Progenitor cell of endocrine pancreas (in vitro differentiated cells): ENCODE data around the gene ABCG1. TPM values are rescaled to one million over a fixed set of nuclear protein-coding genes. Genes with fewer than 3 reads are reported as not detected.

Experiments used
- DNase-seq: peaks from one replicate; pipeline ENCODE4 v3.0.0; 2021; ENCODE audit warnings: low spot score; ENCODE audit not compliant: unreplicated experiment
- H3K27ac Mint-ChIP-seq: 2 replicates; pipeline ENCODE4 v1.8.0; 2021; ENCODE audit warnings: mild to moderate bottlenecking, moderate library complexity, mixed read lengths
- H3K27me3 Mint-ChIP-seq: 2 replicates; pipeline ENCODE4 v1.8.0; 2021; ENCODE audit warnings: mixed read lengths
- H3K36me3 Mint-ChIP-seq: 2 replicates; pipeline ENCODE4 v1.8.0; 2022; ENCODE audit warnings: mixed read lengths; ENCODE audit not compliant: insufficient read depth
- H3K4me1 Mint-ChIP-seq: 2 replicates; pipeline ENCODE4 v1.8.0; 2021; ENCODE audit warnings: low read depth, mixed read lengths
- H3K4me3 Mint-ChIP-seq: 2 replicates; pipeline ENCODE4 v1.8.0; 2021; ENCODE audit warnings: low read depth, mild to moderate bottlenecking, moderate library complexity, mixed read lengths
- H3K9me3 Mint-ChIP-seq: 2 replicates; pipeline ENCODE4 v1.8.0; 2021; ENCODE audit warnings: low read depth, mixed read lengths
- total RNA-seq: library from RNA; stranded (reverse); gene quantifications from 2 replicates; pipeline ENCODE4 v1.2.1, GENCODE V29; 2021
- TF ChIP-seq, protein P1 (sequence below): fragments of 200-600 bp; sonication (generic); IDR thresholded peaks from one replicate; pipeline ENCODE4 v1.5.0; 2021; ENCODE audit warnings: antibody characterized with exemption, mild to moderate bottlenecking; ENCODE audit not compliant: unreplicated experiment

ABCG1 gene
- total RNA-seq, 1 donor from 2014 or later: 4.6 TPM

DNA sequence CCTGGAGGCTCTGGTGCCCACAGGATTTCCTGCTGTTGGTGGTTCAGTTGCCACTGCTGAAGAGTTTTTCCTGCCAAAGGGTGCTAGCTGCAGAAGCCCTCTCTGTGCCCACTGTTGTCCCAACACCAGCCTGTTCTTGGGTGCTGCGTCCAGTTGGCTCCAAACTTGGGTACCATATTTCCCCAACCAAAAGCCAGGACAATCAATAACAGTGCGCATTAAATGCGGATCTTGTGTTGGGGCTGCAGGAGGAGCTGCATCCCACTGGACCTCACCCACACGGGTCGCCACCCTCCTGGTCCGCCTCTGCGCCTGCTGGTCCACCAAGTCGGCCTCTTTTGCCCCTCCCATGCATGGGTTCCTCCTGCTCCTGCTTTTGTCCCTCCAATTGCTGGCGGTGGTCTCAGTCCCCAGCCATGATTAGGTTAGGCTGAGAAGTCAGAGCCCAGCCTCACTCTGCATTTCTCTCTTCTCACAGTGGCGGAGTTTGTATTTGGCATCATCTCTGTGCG lies 9.8 kb downstream of the ABCG1 start:
- DNase-seq: no peak
- peaks cover 40% of the 10 kb centered on the region for H3K27me3 Mint-ChIP-seq
- TF ChIP-seq, protein P1, sequence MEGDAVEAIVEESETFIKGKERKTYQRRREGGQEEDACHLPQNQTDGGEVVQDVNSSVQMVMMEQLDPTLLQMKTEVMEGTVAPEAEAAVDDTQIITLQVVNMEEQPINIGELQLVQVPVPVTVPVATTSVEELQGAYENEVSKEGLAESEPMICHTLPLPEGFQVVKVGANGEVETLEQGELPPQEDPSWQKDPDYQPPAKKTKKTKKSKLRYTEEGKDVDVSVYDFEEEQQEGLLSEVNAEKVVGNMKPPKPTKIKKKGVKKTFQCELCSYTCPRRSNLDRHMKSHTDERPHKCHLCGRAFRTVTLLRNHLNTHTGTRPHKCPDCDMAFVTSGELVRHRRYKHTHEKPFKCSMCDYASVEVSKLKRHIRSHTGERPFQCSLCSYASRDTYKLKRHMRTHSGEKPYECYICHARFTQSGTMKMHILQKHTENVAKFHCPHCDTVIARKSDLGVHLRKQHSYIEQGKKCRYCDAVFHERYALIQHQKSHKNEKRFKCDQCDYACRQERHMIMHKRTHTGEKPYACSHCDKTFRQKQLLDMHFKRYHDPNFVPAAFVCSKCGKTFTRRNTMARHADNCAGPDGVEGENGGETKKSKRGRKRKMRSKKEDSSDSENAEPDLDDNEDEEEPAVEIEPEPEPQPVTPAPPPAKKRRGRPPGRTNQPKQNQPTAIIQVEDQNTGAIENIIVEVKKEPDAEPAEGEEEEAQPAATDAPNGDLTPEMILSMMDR: no peak
- H3K27ac Mint-ChIP-seq: no peak overlapping the region
- no peaks in the 10 kb centered on the region for H3K9me3 Mint-ChIP-seq
- H3K4me1 Mint-ChIP-seq: peaks cover 14% of the 10 kb centered on the region
- H3K4me3 Mint-ChIP-seq: no peak overlapping the region
- H3K36me3 Mint-ChIP-seq: no peaks in the 10 kb centered on the region

- TF ChIP-seq, protein P1: no peak
- no peak for DNase-seq
- no peaks in the 10 kb centered on the region for H3K9me3 Mint-ChIP-seq
- peaks cover 18% of the 10 kb centered on the region for H3K4me1 Mint-ChIP-seq
- H3K36me3 Mint-ChIP-seq: no peaks in the 10 kb centered on the region
- peaks cover 39% of the 10 kb centered on the region for H3K27me3 Mint-ChIP-seq
- no peak overlapping the region for H3K27ac Mint-ChIP-seq
- H3K4me3 Mint-ChIP-seq: no peak overlapping the region
These were observed 10.7 kb downstream of the ABCG1 start for GRCh38 chr21:42229676-42230075.

DNA sequence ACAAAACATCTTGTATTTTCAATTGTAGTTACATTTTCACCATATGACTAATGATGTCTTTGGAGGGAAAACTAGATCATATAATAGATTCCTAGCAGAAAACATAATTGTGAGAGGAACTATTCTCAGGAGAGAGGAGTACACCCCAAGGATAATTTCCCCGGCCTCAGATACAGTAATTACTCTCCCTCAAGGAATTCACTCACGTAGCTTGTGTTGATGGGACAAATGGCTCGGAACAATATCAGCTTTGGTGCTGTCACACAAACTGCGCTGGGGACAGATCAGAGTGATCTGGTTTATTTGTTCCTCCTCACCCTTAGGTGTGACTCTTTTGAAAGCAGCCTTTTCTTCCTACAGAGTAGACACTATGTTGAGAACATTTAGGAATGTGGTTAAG lies 11.2 kb downstream of the ABCG1 start:
- TF ChIP-seq, protein P1: no peak
- peaks cover 22% of the 10 kb centered on the region for H3K4me1 Mint-ChIP-seq
- H3K27ac Mint-ChIP-seq: no peak overlapping the region
- H3K36me3 Mint-ChIP-seq: no peaks in the 10 kb centered on the region
- no peak for DNase-seq
- no peak overlapping the region for H3K4me3 Mint-ChIP-seq
- H3K27me3 Mint-ChIP-seq: peaks cover 35% of the 10 kb centered on the region
- H3K9me3 Mint-ChIP-seq: no peaks in the 10 kb centered on the region

DNA sequence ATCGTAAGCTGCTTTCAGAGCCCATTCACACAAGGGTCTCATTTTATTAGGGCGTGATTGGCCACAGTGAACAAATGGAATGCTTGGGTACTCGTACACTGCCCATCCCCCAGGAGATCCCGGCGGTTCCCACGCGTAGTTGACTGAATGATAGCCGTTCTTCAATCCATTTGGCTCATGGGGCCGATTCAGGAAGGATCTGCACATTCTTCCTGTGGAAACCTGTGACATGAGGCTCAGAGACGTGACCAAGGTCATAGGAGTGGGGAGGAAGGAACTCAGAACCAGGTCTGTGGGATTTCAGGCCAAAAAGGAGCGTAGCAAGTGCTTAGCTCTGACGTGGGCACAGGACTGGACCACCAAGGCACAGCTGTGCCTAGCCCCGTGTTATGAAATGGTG lies 11.7 kb downstream of the ABCG1 start:
- H3K27ac Mint-ChIP-seq: no peak overlapping the region

DNA sequence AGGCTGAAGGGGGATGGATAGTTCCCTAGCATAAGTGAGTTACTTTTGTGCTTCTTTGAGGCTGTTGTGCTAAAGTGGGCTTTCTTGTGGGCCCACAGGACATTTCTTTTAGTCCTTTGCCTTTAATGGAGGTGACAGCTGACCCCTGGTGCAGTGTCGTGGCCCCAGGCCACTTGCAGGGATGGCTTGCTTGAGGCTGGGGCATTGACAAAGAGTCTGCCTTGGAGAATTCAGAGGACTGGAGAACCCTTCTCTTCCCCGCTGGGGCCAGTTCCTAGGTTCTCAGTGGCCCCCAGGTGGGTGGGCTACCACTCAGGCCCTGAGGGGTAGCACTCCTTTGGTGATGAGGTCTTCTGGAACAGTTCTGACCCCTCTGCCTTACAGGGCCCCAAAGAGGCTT lies 12.8 kb downstream of the ABCG1 start:
- H3K4me3 Mint-ChIP-seq: no peak overlapping the region
- peaks cover 40% of the 10 kb centered on the region for H3K27me3 Mint-ChIP-seq
- peaks cover 32% of the 10 kb centered on the region for H3K4me1 Mint-ChIP-seq
- no peak overlapping the region for H3K27ac Mint-ChIP-seq
- no peaks in the 10 kb centered on the region for H3K9me3 Mint-ChIP-seq
- no peak for DNase-seq
- no peaks in the 10 kb centered on the region for H3K36me3 Mint-ChIP-seq
- TF ChIP-seq, protein P1: no peak

More for the DNA sequence above, 11.7 kb downstream of the ABCG1 start:
- no peak for DNase-seq
- H3K4me3 Mint-ChIP-seq: no peak overlapping the region
- H3K27me3 Mint-ChIP-seq: peaks cover 37% of the 10 kb centered on the region
- no peaks in the 10 kb centered on the region for H3K36me3 Mint-ChIP-seq
- H3K9me3 Mint-ChIP-seq: no peaks in the 10 kb centered on the region
- H3K4me1 Mint-ChIP-seq: peaks cover 26% of the 10 kb centered on the region
- TF ChIP-seq, protein P1: no peak
